HG03135 (cell line): ENCODE results near the gene DPF3.
A peak's percentile ranks its signal among the peaks of the same experiment; 100 is the strongest.

ENCODE experiments used
- ATAC-seq: cut with Tn5 transposase; IDR thresholded peaks from one replicate; pipeline ENCODE4 v1.9.1; 2021; ENCODE audit warnings: mild to moderate bottlenecking, moderate library complexity; ENCODE audit not compliant: unreplicated experiment

The DPF3 gene

DNA sequence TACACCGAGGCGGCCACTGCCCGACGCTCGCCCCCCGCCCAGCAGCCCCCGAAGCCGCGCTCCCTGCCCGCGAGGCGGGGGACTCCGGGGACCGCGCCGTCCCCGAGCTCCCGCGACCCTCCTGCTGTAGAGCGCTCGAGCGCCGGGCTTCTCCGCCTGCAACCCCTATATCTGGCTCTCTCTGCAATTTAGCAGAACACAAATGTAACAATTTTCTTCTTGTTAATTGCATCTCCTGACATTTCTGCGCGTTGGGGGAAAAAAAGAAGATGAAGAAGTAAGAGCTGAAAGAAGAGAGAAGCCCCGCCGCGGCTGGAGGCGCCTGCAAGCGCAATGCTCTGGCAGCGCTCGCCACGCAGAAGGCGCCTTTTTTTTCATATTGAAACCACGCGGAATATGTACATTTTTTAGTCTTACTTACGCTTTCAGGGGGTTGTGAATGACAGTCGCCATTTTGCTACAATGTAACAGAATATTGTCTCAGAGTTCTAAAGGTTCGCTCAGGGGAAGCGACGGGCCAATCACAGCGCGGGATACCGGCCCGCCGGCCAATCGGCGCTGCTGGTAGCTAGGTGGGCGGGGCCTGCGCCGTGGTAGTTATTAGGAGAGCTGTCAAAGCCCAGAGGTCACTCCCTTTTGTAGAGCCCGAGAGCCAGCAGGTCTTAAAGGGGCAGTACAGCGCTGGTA lies at the start of gene DPF3:
TSS of gene DPF3 (minus strand) at position 466 of the 687 bp plus-strand sequence. CDS start at position 453, 13 bp downstream.
- peak; percentile 96 for ATAC-seq

DNA sequence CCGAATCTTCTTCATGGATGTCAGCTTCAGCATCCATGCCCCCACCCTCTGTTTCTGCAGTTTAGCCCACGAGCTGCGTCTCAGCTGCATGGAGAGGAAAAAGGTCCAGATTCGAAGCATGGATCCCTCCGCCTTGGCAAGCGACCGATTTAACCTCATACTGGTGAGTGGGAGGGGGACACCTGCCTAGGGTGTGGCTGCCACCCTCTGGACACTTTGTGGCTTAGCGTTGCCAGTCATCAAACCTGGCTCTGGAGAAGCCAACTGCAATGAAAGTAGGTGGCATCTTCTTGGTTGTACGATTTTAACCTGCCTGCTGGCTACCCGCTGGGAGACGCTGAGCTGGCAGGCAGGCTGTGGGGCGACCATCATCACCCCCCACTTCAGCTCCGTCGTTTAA lies 49.0 kb upstream of the DPF3 start:
- no peak for ATAC-seq

DNA sequence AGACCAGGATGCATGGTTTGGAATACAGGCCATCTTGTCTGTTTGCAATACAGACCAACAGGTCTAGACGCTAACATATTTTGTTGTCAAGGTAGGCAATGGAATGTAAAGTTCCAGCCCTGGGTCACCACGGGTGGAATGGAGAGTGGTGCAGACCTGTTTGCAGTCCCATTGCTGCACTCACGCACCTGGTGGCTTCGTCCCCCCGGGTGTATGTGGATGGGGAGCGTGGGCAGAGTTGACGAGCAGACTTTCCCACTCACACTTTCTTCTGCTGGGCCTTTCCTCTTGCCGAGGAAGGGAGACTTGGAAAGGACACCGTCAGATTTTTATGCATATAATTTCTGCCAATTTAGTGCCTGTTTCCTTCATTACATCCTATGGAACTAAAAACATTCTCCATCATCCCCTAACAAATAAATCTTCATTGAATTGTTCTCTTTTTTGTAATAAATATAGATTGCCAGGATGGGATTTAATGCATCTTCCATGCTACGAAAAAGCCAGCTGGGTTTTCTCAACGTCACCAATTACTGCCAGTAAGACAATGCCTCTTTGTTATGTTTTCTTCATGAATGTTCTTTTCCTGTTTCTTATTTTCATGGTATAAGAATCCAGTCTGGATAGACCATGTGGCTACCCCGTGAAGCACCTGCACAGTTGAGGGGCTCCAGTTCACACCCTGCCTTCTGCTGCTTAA lies 47.5 kb upstream of the DPF3 start:
- no peak for ATAC-seq

GRCh38 chr14:72939630-72940029 lies 45.7 kb upstream of the DPF3 start:
- ATAC-seq: no peak

GRCh38 chr14:72932893-72933292 lies 39.0 kb upstream of the DPF3 start:
- ATAC-seq: no peak

DNA sequence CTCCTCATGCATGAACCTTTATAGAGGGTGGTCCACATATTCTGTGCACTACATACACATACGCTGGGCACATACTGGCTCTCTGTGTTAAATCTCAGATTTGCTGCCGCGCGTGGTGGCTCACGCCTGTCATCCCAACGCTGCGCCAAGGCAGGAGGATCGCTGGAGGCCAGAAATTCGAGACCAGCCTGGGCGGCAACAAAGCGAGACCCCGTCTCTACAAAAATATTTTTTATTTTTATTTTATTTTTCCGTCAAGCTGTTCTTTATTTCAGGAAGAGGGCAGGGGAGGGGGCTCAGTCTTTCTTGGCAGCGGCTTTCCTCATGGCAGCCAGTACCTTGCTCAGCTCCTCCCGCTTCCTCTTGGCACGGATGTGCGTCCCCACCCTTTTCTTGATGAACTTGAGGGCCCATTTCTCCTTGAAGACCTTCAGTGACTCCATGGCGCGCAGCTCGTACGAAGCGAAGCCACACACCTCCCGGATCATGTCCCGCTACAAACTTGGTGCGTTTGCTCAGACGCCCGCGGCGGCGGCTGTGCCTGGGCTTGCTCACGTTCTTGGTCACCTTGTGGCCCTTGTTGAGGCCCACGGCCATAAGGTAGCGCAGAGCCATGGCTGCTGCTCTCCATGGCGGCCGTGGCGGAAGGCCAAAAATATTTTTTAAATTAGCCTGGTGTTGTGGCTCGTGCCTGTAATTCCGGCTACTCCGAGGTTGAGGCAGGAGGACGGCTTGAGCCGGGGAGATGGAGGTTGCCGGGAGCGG lies 35.6 kb upstream of the DPF3 start:
- ATAC-seq: no peak

DNA sequence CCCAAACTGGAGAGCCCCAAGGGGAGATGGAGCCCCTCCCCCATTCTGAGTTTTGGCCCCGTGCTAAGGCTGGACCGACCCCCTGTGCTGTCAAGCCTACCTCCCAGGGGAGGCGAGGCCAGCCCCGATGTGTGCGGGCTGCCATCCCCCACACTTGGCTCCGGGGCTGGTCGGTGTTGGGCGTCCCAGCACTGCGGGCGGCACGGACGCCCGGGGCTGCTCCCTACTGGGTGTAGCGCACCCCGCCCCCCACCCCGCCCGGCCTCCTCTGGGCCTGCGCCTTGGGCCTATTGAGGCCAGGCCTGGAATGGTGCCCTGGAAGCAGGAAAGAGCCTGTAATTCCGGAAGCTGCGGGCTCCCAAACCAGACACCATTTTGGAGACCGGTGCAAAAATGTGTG lies 35.0 kb upstream of the DPF3 start:
- ATAC-seq: no peak

DNA sequence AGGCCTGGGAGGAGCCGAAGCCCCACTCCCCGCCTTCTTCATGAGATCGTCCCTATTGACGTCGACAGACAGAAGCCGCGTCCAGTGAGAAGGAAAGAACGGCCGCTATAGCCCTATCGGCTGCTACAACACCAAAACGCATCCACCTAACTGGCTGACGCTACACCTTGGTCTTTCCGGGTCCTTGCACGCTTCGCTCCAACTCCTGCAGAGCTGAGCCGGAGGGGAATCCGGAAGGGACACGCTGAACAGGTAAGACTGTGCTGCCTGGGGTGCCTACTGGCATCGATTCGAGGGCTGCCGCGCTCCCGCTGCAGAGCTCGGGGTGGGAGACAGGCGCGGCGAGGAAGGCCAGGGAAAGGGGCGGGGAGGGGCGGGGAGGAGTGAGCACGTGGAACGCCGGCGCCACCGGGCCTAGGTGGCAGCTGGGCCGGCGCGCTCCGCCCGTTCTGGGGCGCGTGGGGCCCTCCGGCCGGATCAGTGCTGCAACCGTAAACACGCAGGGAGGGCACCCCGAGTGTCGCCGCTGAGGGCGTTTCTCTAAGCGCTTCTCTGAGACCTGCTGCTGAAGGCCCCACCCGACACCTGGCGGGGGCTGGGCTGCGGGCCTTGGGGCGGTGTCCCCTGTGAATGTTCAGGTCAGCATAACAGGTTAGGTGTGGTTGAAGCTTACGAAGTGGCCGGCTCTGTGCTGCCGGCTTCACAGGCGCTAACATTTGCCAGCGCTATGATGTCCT lies 32.6 kb upstream of the DPF3 start, which contains the start of gene DCAF4:
TSS of gene DCAF4 (plus strand) at position 173 of the 737 bp plus-strand sequence. CDS start 11,515 bp downstream, outside the sequence.
- peak; percentile 97 for ATAC-seq

DNA sequence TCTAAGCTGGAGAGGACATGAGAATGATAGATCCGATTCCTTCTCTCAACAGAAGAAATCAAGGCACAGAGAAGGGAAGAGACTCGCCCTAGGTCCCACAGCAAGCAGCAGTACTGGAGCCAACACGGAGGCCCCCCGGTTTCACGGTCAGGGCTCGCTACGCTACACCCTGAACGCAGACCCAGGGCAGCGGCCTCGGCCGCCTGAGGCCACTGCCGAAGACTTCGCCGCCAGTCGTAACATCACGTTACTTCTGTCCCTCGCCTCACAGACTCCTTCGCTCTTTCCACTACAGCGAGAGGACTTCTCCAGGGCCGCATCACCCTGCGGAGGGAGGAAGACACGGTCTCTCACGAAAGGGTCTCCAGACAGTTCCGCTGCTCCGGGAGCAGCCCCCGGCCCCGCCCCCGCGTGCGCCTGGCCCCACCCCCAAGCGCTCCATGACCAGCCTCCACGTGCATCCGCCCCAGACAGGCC lies 32.0 kb upstream of the DPF3 start:
- peak; percentile 17 for ATAC-seq

DNA sequence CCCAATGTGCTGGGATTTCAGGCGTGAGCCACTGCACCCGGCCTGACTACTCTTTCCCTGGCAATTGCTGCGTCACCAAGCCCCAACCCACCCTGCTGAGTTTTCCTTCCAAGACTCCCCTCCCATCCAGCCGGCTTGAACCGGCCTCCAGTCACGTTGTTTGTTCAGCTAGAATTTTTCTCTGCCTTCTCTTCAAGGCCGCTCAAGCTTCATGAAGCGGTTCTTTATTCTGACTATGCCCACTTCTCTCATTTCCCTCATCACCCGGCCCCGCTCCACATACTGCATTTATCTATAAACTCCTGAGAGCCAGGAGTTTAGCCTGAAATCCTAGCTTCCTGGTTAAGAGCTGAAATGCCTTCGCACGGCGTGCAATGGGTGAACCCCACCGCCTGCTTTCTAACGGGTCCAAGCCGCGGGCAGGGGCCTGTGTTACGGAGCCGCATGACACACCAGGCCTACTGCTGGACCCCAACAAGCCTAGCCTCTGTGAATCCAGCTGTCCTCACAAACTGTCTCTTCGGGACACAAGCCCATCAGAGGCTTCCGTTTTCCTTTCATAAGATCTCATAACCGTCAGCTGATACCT lies 31.4 kb upstream of the DPF3 start:
- ATAC-seq: no peak

DNA sequence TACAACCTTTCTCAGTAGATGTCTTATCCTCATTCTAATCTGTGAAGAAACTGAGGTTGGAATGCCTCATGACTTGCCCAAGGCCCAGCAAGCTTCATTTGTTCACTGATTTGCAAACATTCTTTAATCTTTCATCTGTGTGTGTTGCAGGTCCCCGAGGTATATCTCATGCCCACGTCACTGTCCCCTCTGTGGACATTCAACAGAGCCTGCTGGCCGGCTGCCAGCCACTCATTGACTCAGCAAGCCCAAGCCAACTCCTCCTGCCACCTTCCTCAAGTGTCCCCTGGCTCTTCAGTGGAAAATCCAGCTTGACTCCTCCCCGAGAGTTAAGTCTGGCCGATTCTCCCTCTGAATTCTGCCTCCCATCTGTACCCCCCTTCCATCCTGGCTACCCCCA lies 30.4 kb upstream of the DPF3 start:
- no peak for ATAC-seq

- no peak for ATAC-seq
These were observed 27.5 kb upstream of the DPF3 start for GRCh38 chr14:72921396-72921795.

DNA sequence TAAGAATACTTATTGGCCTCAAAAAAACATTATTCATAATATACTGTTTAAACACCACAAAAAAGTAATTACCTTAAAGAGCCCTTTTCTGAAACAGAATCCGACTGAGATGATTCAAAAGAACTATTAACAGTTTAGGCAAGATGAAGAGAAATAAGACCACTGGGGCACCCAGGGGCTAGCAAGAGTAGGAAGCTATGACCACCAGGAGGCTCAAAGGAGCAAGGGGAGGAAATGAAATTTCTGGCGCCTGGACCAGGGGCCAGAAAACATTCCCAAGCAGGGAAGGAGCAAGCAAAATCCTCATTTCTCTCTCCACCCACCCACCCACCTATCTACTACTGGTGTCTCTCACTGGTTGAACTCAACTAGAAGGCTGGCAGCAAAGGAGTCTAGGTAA lies 26.1 kb upstream of the DPF3 start:
- ATAC-seq: no peak

- ATAC-seq: no peak
These were observed 23.3 kb upstream of the DPF3 start for GRCh38 chr14:72917094-72917802.

DNA sequence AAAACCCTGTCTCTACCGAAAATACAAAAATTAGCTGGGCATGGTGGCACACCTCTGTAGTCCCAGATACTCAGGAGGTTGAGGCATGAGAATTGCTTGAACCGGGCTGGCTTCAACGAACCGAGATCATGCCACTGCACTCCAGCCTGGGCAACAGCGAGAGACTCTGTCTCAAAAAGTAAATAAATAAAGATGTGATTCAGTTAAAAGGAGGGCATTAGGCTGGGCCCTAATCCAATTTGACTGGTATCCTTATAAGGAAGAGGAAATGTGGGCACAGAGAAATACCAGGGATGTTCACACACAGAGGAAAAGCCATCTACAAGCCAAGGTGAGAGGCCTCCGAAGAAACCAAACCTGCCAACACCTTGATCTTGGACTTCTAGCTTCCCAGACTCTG lies 22.3 kb upstream of the DPF3 start:
- ATAC-seq: no peak

- no peak for ATAC-seq
These were observed 19.9 kb upstream of the DPF3 start for GRCh38 chr14:72913809-72914208.

DNA sequence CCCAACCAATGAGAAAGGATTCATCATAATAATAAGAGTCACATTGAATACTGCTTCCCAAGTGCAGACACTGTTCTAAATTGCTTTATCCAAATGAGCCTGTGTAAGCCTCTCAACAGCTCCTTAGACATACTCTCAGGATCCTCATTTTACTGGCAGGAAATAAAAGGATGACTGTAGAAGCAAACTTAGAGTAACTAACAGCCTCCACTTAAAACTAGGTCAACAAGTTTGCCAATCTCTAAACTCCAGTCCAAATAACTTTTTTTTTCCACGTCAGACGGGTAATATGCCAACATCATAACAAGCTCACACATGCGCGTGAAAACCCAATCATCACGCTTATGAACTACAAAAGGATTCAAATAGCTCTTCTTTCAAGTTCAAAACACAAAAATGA lies 15.3 kb upstream of the DPF3 start:
- ATAC-seq: no peak

DNA sequence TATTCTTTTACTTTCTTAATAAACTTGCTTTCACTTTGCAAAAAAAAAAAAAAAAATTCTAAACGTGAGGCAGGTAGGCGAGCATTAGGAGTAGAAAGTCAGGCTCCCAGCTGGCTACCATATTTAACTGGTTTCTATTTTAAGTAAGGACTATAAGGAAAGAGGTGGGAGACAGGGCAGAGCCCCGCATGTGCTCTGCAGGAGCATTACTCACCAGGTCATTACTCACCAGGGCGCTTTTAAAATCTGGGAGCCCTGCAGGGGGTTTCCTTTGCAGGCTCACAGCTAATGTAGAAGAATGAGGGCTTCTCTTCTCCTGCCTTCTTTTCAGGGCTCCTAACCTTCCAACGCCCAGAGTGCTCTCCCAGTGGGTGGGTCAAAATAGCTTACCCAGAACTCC lies 14.0 kb upstream of the DPF3 start:
- ATAC-seq: no peak

DNA sequence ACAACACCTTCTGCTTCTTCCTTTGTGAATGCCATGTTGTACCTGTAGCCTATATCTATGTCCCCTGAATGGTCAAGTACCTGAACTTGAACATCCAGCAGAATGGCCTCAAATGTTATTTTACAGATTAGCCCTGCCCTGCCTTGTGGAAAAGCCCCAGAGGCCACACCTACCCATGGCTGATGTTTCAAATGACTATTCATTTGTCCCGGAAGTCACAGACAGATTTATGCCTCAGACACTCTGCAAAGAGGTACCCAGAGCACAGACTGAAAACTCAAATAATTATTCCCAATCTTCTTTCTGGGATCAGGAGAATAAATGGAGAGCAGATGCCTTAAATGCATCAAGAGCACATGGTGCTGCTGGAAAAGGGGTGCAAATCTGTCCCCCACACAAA lies 13.0 kb upstream of the DPF3 start:
- no peak for ATAC-seq

DNA sequence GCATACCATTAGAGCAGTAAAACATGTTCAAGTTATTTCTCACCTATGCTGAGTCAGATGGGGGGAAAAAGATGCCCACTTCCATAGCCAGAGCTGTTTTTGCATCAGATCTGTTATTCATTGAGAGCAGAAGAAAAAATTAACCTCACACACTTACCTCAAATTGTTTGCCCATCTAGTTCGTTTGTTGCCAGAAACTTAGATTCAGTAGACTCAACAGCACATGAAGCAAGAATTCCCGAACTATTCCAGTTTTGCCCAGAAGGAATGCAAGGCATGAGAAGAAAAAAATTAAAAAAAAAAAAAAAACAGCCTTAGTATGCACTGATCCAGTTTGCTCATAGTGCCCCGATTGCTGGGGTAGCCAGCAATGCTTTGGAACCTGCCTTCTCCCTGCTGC lies 12.4 kb upstream of the DPF3 start:
- ATAC-seq: no peak
